ENCODE results near the gene HIGD2A.
A peak's percentile ranks its signal among the peaks of the same experiment; 100 is the strongest.

Gene HIGD2A

GRCh38 chr5:176368726-176369125, 19.8 kb upstream of the HIGD2A start:
- TF ChIP-seq CTCF (IDR thresholded peaks at IDR 0.05; ENCODE audit: control extremely low read depth, extremely low read depth, low read depth, missing control alignments), result no peak
- ChIA-PET POLR2A (no interaction called here), CTCF (no interaction called here)
- DNase-seq (ENCODE audit: extremely low spot score), result no peak

GRCh38 chr5:176369934-176370711, 18.4 kb upstream of the HIGD2A start:
- ChIA-PET POLR2A (interaction anchor here (3.1 kb wide), 1 partner anchor 9 kb away, joined by 9 read pairs; the partner anchor contains the start of gene KIAA1191), CTCF (interaction anchor here (0.6 to 2.7 kb wide), 4 partner anchors 10 to 169 kb away, joined by 3 to 11 read pairs (median 5); no protein-coding TSS in a partner anchor)
- TF ChIP-seq CTCF (IDR thresholded peaks at IDR 0.05; ENCODE audit: control extremely low read depth, extremely low read depth, low read depth, missing control alignments), result no peak
- DNase-seq (ENCODE audit: extremely low spot score), result no peak

GRCh38 chr5:176371621-176372539, 16.7 kb upstream of the HIGD2A start:
- CTCF ChIA-PET, result interaction anchor here (1.1 to 2.7 kb wide), 3 partner anchors 9 to 77 kb away, joined by 4 to 11 read pairs (median 7); partner anchors contain the start of gene FAF2
- TF ChIP-seq CTCF (IDR thresholded peaks at IDR 0.05; ENCODE audit: control extremely low read depth, extremely low read depth, low read depth, missing control alignments), result no peak
- POLR2A ChIA-PET, result interaction anchor here (1.4 to 3.1 kb wide), 2 partner anchors 10 to 11 kb away, joined by 3 to 9 read pairs; partner anchors contain the start of gene KIAA1191
- no peak for DNase-seq (ENCODE audit: extremely low spot score)

GRCh38 chr5:176373100-176373818, 15.3 kb upstream of the HIGD2A start:
- ChIA-PET CTCF (no interaction called here), POLR2A (interaction anchor here (1.4 to 3.1 kb wide), 2 partner anchors 9 to 12 kb away, joined by 3 to 9 read pairs; partner anchors contain the start of gene KIAA1191)
- TF ChIP-seq CTCF (IDR thresholded peaks at IDR 0.05; ENCODE audit: control extremely low read depth, extremely low read depth, low read depth, missing control alignments), result no peak
- no peak for DNase-seq (ENCODE audit: extremely low spot score)

- DNase-seq (ENCODE audit: extremely low spot score), result peak; percentile 49
- no peak for TF ChIP-seq CTCF (IDR thresholded peaks at IDR 0.05; ENCODE audit: control extremely low read depth, extremely low read depth, low read depth, missing control alignments)
- ChIA-PET CTCF (interaction anchor here (3.1 kb wide), 1 partner anchor 9 kb away, joined by 11 read pairs; no protein-coding TSS in a partner anchor), POLR2A (interaction anchor here (1.2 kb wide), 1 partner anchor 18 kb away, joined by 5 read pairs; the partner anchor contains the start of gene KIAA1191)
Measured at GRCh38 chr5:176379881-176380280, 8.7 kb upstream of the HIGD2A start.
